ENCODE results near the gene WSCD2.

WSCD2 gene

GRCh38 chr12:108146035-108146893 is 17.2 kb downstream of the WSCD2 start:
- no peaks in the 10 kb centered on the region for H3K27me3 ChIP-seq (ENCODE audit: insufficient read depth, low read length, poor library complexity, severe bottlenecking)
- H3K9ac ChIP-seq (ENCODE audit: low read depth, low read length, poor library complexity, severe bottlenecking), result no peak overlapping the region
- H3K4me3 ChIP-seq (ENCODE audit: low read length, poor library complexity, severe bottlenecking), result no peak overlapping the region
- no peak overlapping the region for H2AFZ ChIP-seq (ENCODE audit: low read length)
- H3K9me3 ChIP-seq (ENCODE audit: insufficient read depth, low read depth, low read length), result no peaks in the 10 kb centered on the region
- no peaks in the 10 kb centered on the region for H4K20me1 ChIP-seq (ENCODE audit: insufficient read depth, low read length, poor library complexity, severe bottlenecking)
- H3K9me2 ChIP-seq (replicated peaks; ENCODE audit: low read depth, low read length), result no peaks in the 10 kb centered on the region
- no peaks in the 10 kb centered on the region for H3K36me3 ChIP-seq (ENCODE audit: insufficient read depth, low read length)
- H3K4me1 ChIP-seq (ENCODE audit: insufficient read depth, low read length, poor library complexity, severe bottlenecking), result no peaks in the 10 kb centered on the region
- H3K79me2 ChIP-seq (ENCODE audit: insufficient read depth, low read length), result no peaks in the 10 kb centered on the region
- no peaks in the 10 kb centered on the region for H3F3A ChIP-seq (ENCODE audit: low read depth)
- TF ChIP-seq EZH2phosphoT487 (IDR thresholded peaks at IDR 0.05; ENCODE audit: borderline replicate concordance) (no peak), CTCF (conservative IDR thresholded peaks at IDR 0.05; ENCODE audit: low read length) (no peak)
- H3K4me2 ChIP-seq (ENCODE audit: low read depth, low read length, poor library complexity, severe bottlenecking), result no peak overlapping the region

- Histone ChIP-seq H3K9ac (ENCODE audit: low read depth, low read length, poor library complexity, severe bottlenecking) (no peak overlapping the region), H3K9me3 (ENCODE audit: insufficient read depth, low read depth, low read length) (no peaks in the 10 kb centered on the region), H3K27me3 (ENCODE audit: insufficient read depth, low read length, poor library complexity, severe bottlenecking) (no peaks in the 10 kb centered on the region), H3K36me3 (ENCODE audit: insufficient read depth, low read length) (no peaks in the 10 kb centered on the region), H3K9me2 (replicated peaks; ENCODE audit: low read depth, low read length) (no peaks in the 10 kb centered on the region), H3K4me1 (ENCODE audit: insufficient read depth, low read length, poor library complexity, severe bottlenecking) (no peaks in the 10 kb centered on the region), H2AFZ (ENCODE audit: low read length) (no peak overlapping the region), H3F3A (ENCODE audit: low read depth) (no peaks in the 10 kb centered on the region), H3K79me2 (ENCODE audit: insufficient read depth, low read length) (no peaks in the 10 kb centered on the region), H4K20me1 (ENCODE audit: insufficient read depth, low read length, poor library complexity, severe bottlenecking) (no peaks in the 10 kb centered on the region), H3K4me2 (ENCODE audit: low read depth, low read length, poor library complexity, severe bottlenecking) (no peak overlapping the region), H3K4me3 (ENCODE audit: low read length, poor library complexity, severe bottlenecking) (no peak overlapping the region)
- TF ChIP-seq EZH2phosphoT487 (IDR thresholded peaks at IDR 0.05; ENCODE audit: borderline replicate concordance), result no peak
- TF ChIP-seq CTCF (conservative IDR thresholded peaks at IDR 0.05; ENCODE audit: low read length), result no peak
Measured at GRCh38 chr12:108147279-108147678, 18.2 kb downstream of the WSCD2 start.

- Histone ChIP-seq H3K4me1 (ENCODE audit: insufficient read depth, low read length, poor library complexity, severe bottlenecking) (no peaks in the 10 kb centered on the region), H3K9me3 (ENCODE audit: insufficient read depth, low read depth, low read length) (no peaks in the 10 kb centered on the region), H3K9me2 (replicated peaks; ENCODE audit: low read depth, low read length) (no peaks in the 10 kb centered on the region), H3F3A (ENCODE audit: low read depth) (no peaks in the 10 kb centered on the region), H3K36me3 (ENCODE audit: insufficient read depth, low read length) (no peaks in the 10 kb centered on the region), H4K20me1 (ENCODE audit: insufficient read depth, low read length, poor library complexity, severe bottlenecking) (no peaks in the 10 kb centered on the region), H3K27me3 (ENCODE audit: insufficient read depth, low read length, poor library complexity, severe bottlenecking) (no peaks in the 10 kb centered on the region), H3K4me3 (ENCODE audit: low read length, poor library complexity, severe bottlenecking) (no peak overlapping the region), H3K9ac (ENCODE audit: low read depth, low read length, poor library complexity, severe bottlenecking) (no peak overlapping the region), H3K4me2 (ENCODE audit: low read depth, low read length, poor library complexity, severe bottlenecking) (no peak overlapping the region), H3K79me2 (ENCODE audit: insufficient read depth, low read length) (no peaks in the 10 kb centered on the region), H2AFZ (ENCODE audit: low read length) (no peak overlapping the region)
- TF ChIP-seq CTCF (conservative IDR thresholded peaks at IDR 0.05; ENCODE audit: low read length), result no peak
- no peak for TF ChIP-seq EZH2phosphoT487 (IDR thresholded peaks at IDR 0.05; ENCODE audit: borderline replicate concordance)
Measured at GRCh38 chr12:108148521-108149074, 19.5 kb downstream of the WSCD2 start.

Measured in Loucy (cell line).